ENCODE measurements around the gene MTRF1L.
A peak's percentile ranks its signal among the peaks of the same experiment; 100 is the strongest.

Gene MTRF1L
- 17.0 to 25.3 (median 19.3) reads per million in 18 experiments for total RNA-seq

GRCh38 chr6:153002613-153003365 lies at the start of gene MTRF1L:
TSS of gene MTRF1L (minus strand) at chr6:153002709. CDS start at chr6:153002685, 24 bp downstream.
- DNase-seq, result peak; percentile 95 to 98

- DNase-seq, result no peak
Measured at GRCh38 chr6:153051801-153052200, 49.3 kb upstream of the MTRF1L start.

GRCh38 chr6:153048631-153049030 lies 46.1 kb upstream of the MTRF1L start:
- no peak for DNase-seq

- DNase-seq, result no peak
Measured at GRCh38 chr6:153047386-153047785, 44.9 kb upstream of the MTRF1L start.

GRCh38 chr6:153045271-153045670 lies 42.8 kb upstream of the MTRF1L start:
- DNase-seq, result no peak

GRCh38 chr6:153044295-153044694 lies 41.8 kb upstream of the MTRF1L start:
- no peak for DNase-seq

GRCh38 chr6:153043719-153044118 lies 41.2 kb upstream of the MTRF1L start:
- no peak for DNase-seq

GRCh38 chr6:153038378-153039057 lies 36.0 kb upstream of the MTRF1L start:
- DNase-seq, result no peak

- DNase-seq, result no peak
Measured at GRCh38 chr6:153034139-153034538, 31.6 kb upstream of the MTRF1L start.

GRCh38 chr6:153032255-153032882 lies 29.9 kb upstream of the MTRF1L start:
- DNase-seq, result peak in 1 of 2 donors; percentile 60

GRCh38 chr6:153031335-153031955 lies 28.9 kb upstream of the MTRF1L start:
- no peak for DNase-seq

GRCh38 chr6:153028963-153029362 lies 26.5 kb upstream of the MTRF1L start:
- DNase-seq, result no peak

GRCh38 chr6:153028286-153028685 lies 25.8 kb upstream of the MTRF1L start:
- DNase-seq, result no peak

- no peak for DNase-seq
Measured at GRCh38 chr6:153027480-153027879, 25.0 kb upstream of the MTRF1L start.

GRCh38 chr6:153024709-153025017 lies 22.2 kb upstream of the MTRF1L start:
- DNase-seq, result no peak

GRCh38 chr6:153023977-153024708 lies 21.6 kb upstream of the MTRF1L start:
- DNase-seq, result peak; percentile 54 to 69

- no peak for DNase-seq
Measured at GRCh38 chr6:153018355-153018754, 15.8 kb upstream of the MTRF1L start.

- no peak for DNase-seq
Measured at GRCh38 chr6:153016846-153017245, 14.3 kb upstream of the MTRF1L start.

GRCh38 chr6:153015094-153015640 lies 12.7 kb upstream of the MTRF1L start:
- DNase-seq, result no peak

- no peak for DNase-seq
Measured at GRCh38 chr6:153013438-153013837, 10.9 kb upstream of the MTRF1L start.

- no peak for DNase-seq
Measured at GRCh38 chr6:153012856-153013255, 10.3 kb upstream of the MTRF1L start.

GRCh38 chr6:153003366-153003690 lies 819 bp upstream of the MTRF1L start:
- DNase-seq, result no peak

All from inflammatory macrophage (primary cell).